Testis (tissue), 2 donors: ENCODE measurements around the gene KPNB1.

Experiments used
- CTCF ChIP-seq, 3 experiments: fragments of 450-650 bp in 2 of 3; fragments of 200-600 bp in 1 of 3; sonication (generic) in 1 of 3; IDR thresholded peaks; one replicate each; pipeline ENCODE4 v1.5.1; 2016 to 2019; ENCODE audit warnings: antibody characterized with exemption in 3 of 3, mild to moderate bottlenecking in 2 of 3, moderate library complexity in 1 of 3
- POLR2A ChIP-seq: fragments of 450-650 bp; IDR thresholded peaks from one replicate; pipeline ENCODE4 v1.6.1; 2017; ENCODE audit warnings: antibody characterized with exemption, mild to moderate bottlenecking, moderate library complexity

GRCh38 chr17:47702391-47702995 lies 52.8 kb downstream of the KPNB1 start:
- TF ChIP-seq CTCF (IDR thresholded peaks at IDR 0.05) (no peak), POLR2A (no peak)
